ENCODE results near the gene JPT1. TPM values are rescaled to one million over a fixed set of nuclear protein-coding genes. Genes with fewer than 3 reads are reported as not detected.

Gene JPT1
- polyA plus RNA-seq, 1 experiment = 89.8 TPM

GRCh38 chr17:75103601-75104554, 50.4 kb downstream of the JPT1 start:
- ChIA-PET POLR2A (interaction anchor here (0.6 to 0.7 kb wide), 2 partner anchors 29 to 51 kb away, joined by 4 read pairs; partner anchors contain the start of gene JPT1), CTCF (interaction anchor here (0.7 to 4.1 kb wide), 7 partner anchors 10 to 69 kb away, joined by 3 to 39 read pairs (median 7); no protein-coding TSS in a partner anchor)
- peaks cover 4% of the 10 kb centered on the region for H3K27me3 ChIP-seq (ENCODE audit: control insufficient read depth, insufficient read depth, low read length)

GRCh38 chr17:75102385-75102821, 51.9 kb downstream of the JPT1 start:
- POLR2A ChIA-PET = no interaction called here
- no peak for TF ChIP-seq CTCF (IDR thresholded peaks at IDR 0.05; ENCODE audit: low read depth, low read length)
- H3K4me3 ChIP-seq (ENCODE audit: low read depth, low read length) = no peak overlapping the region
- no peaks in the 10 kb centered on the region for H3K27me3 ChIP-seq (ENCODE audit: control insufficient read depth, insufficient read depth, low read length)
- no peak overlapping the region for H3K27ac ChIP-seq (ENCODE audit: low read depth, low read length)
- CTCF ChIA-PET = interaction anchor here (1.2 to 1.7 kb wide), 2 partner anchors 12 to 43 kb away, joined by 5 to 13 read pairs; no protein-coding TSS in a partner anchor
- DNase-seq (ENCODE audit: low read depth, low spot score) = no peak
- no peaks in the 10 kb centered on the region for H3K9me3 ChIP-seq (ENCODE audit: control insufficient read depth, insufficient read depth, low read length)

More at GRCh38 chr17:75103601-75104554, 50.4 kb downstream of the JPT1 start:
- H3K27ac ChIP-seq (ENCODE audit: low read depth, low read length) = no peak overlapping the region
- H3K9me3 ChIP-seq (ENCODE audit: control insufficient read depth, insufficient read depth, low read length) = no peaks in the 10 kb centered on the region
- no peak for DNase-seq (ENCODE audit: low read depth, low spot score)
- H3K4me3 ChIP-seq (ENCODE audit: low read depth, low read length) = no peak overlapping the region
- TF ChIP-seq CTCF (IDR thresholded peaks at IDR 0.05; ENCODE audit: low read depth, low read length) = no peak

GRCh38 chr17:75099881-75100595, 54.3 kb downstream of the JPT1 start:
- H3K27me3 ChIP-seq (ENCODE audit: control insufficient read depth, insufficient read depth, low read length) = no peaks in the 10 kb centered on the region
- ChIA-PET POLR2A (no interaction called here), CTCF (no interaction called here)
- H3K9me3 ChIP-seq (ENCODE audit: control insufficient read depth, insufficient read depth, low read length) = no peaks in the 10 kb centered on the region
- H3K27ac ChIP-seq (ENCODE audit: low read depth, low read length) = no peak overlapping the region
- TF ChIP-seq CTCF (IDR thresholded peaks at IDR 0.05; ENCODE audit: low read depth, low read length) = no peak
- DNase-seq (ENCODE audit: low read depth, low spot score) = no peak
- no peak overlapping the region for H3K4me3 ChIP-seq (ENCODE audit: low read depth, low read length)

- DNase-seq (ENCODE audit: low read depth, low spot score) = no peak
- no peak for TF ChIP-seq CTCF (IDR thresholded peaks at IDR 0.05; ENCODE audit: low read depth, low read length)
- Histone ChIP-seq H3K27ac (ENCODE audit: low read depth, low read length) (no peak overlapping the region), H3K4me3 (ENCODE audit: low read depth, low read length) (no peak overlapping the region), H3K27me3 (ENCODE audit: control insufficient read depth, insufficient read depth, low read length) (no peaks in the 10 kb centered on the region), H3K9me3 (ENCODE audit: control insufficient read depth, insufficient read depth, low read length) (no peaks in the 10 kb centered on the region; the same call in 1 of the 2 replicates)
- POLR2A ChIA-PET = interaction anchor here (1.0 kb wide), 1 partner anchor 13 kb away, joined by 4 read pairs; no protein-coding TSS in a partner anchor
- CTCF ChIA-PET = interaction anchor here (1.0 kb wide), 1 partner anchor 15 kb away, joined by 6 read pairs; no protein-coding TSS in a partner anchor
Measured at GRCh38 chr17:75098861-75099260, 55.5 kb downstream of the JPT1 start.
